Prostate gland (tissue), 2 donors: ENCODE measurements around the gene LDAH. TPM values are rescaled to one million over a fixed set of nuclear protein-coding genes. Genes with fewer than 3 reads are reported as not detected.

Experiments
- DNase-seq: peaks from one replicate; pipeline ENCODE4 v3.0.0-alpha.2; 2019; ENCODE audit warnings: low spot score
- H3K27ac ChIP-seq, 2 donors: fragments of 200-600 bp; sonication (generic); 2 replicates each; pipeline ENCODE4 v1.5.1; 2017 to 2019
- H3K27me3 ChIP-seq: fragments of 200-600 bp; sonication (generic); replicated peaks from 2 replicates; pipeline ENCODE4 v1.5.1; 2019; ENCODE audit not compliant: insufficient read depth
- H3K36me3 ChIP-seq, 2 donors: fragments of 200-600 bp; sonication (generic); 1 replicate in 1 of 2; 2 replicates in 1 of 2; pipeline versions ENCODE4 v1.5.1 to v1.8.1; 2017 to 2019
- H3K4me1 ChIP-seq: fragments of 200-600 bp; sonication (generic); replicated peaks from 2 replicates; pipeline ENCODE4 v1.5.1; 2019
- H3K4me3 ChIP-seq, 2 donors: fragments of 200-600 bp; sonication (generic); 2 replicates each; pipeline ENCODE4 v1.5.1; 2017 to 2019
- H3K9me3 ChIP-seq: fragments of 200-600 bp; sonication (generic); 2 replicates; pipeline ENCODE4 v1.5.1; 2017
- POLR2A ChIP-seq: fragments of 450-650 bp; IDR thresholded peaks from one replicate; pipeline ENCODE4 v1.6.1; 2016; ENCODE audit warnings: antibody characterized with exemption, mild to moderate bottlenecking
- POLR2AphosphoS5 ChIP-seq: sonication (generic); formaldehyde crosslinking; IDR thresholded peaks from one replicate; pipeline ENCODE4 v1.6.1; 2017; ENCODE audit warnings: antibody characterized with exemption
- WGBS: methylation state at CpG from one replicate; pipeline ENCODE4 v1.1.5; 2018; 5-methylcytosine and 5-hydroxymethylcytosine counted together
- intact Hi-C: fragments of 100-400 bp; cut with DNase I; formaldehyde crosslinking; loops from one replicate; pipeline ENCODE4 v1.14.2; 2022
- total RNA-seq, 2 donors: library from RNA; depleted of rRNA; stranded (reverse); fragments of >200 nt; gene quantifications; one replicate each; pipeline ENCODE4 v1.1.0, GENCODE V29; 2016
- TF ChIP-seq, protein P1 (sequence below), 4 experiments: fragments of 200-600 bp in 2 of 4; fragments of 450-650 bp in 2 of 4; sonication (generic) in 2 of 4; IDR thresholded peaks; 1 replicate in 3 of 4; 2 replicates in 1 of 4; pipeline ENCODE4 v1.5.1; 2016 to 2019; ENCODE audit warnings: antibody characterized with exemption in 4 of 4, mild to moderate bottlenecking in 2 of 4, moderate library complexity in 2 of 4

Gene LDAH
- total RNA-seq, 2 donors from 2014 or later: 6.6 to 17.3 TPM

DNA sequence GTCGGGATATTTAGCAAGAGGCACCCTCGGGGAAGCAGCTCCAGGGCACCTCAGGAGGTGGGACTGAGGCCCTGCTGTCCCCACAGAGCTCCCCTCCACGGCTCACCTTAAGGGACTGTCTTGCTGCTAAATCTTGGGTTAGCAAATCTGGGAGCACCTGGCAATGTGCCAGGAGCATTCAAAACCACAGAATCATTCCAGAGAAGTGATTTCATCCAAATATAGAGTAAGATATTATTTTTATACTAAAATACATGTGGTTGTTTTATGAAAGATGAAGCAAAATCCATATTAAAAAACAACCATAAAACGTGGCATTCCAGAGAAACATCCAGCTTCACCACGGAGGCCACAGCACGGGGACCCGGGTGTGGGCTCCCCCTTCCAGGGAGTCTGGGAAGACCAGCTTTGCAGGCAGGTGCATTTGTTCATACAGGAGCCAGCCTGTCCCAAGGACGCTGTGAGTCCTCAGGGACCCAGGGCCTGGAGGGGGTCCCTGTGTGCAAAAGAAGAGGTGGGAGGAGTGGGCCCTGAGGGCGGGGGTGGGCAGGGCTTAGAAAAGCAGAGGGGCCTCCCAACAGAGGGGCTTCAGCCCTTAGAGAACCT is 188.3 kb downstream of the LDAH start:
- Histone ChIP-seq H3K27ac (peak overlapping the region; percentile 84 to 90), H3K27me3 (no peaks in the 10 kb centered on the region), H3K9me3 (no peaks in the 10 kb centered on the region), H3K4me1 (peaks cover 21% of the 10 kb centered on the region), H3K4me3 (no peak overlapping the region), H3K36me3 (no peaks in the 10 kb centered on the region)
- no peak for TF ChIP-seq POLR2AphosphoS5
- no peak for TF ChIP-seq POLR2A
- TF ChIP-seq, protein P1, sequence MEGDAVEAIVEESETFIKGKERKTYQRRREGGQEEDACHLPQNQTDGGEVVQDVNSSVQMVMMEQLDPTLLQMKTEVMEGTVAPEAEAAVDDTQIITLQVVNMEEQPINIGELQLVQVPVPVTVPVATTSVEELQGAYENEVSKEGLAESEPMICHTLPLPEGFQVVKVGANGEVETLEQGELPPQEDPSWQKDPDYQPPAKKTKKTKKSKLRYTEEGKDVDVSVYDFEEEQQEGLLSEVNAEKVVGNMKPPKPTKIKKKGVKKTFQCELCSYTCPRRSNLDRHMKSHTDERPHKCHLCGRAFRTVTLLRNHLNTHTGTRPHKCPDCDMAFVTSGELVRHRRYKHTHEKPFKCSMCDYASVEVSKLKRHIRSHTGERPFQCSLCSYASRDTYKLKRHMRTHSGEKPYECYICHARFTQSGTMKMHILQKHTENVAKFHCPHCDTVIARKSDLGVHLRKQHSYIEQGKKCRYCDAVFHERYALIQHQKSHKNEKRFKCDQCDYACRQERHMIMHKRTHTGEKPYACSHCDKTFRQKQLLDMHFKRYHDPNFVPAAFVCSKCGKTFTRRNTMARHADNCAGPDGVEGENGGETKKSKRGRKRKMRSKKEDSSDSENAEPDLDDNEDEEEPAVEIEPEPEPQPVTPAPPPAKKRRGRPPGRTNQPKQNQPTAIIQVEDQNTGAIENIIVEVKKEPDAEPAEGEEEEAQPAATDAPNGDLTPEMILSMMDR (IDR thresholded peaks at IDR 0.05): no peak
- intact Hi-C loops: loop anchor here (2.0 kb wide), 1 partner anchor 34 kb away; no protein-coding TSS in a partner anchor
- 47% methylated on average over 9 of the region's 9 CpGs for WGBS
- no peak for DNase-seq

Other genes starting within 250 kb of the LDAH start
- 10 to 100 TPM; 29.9 to 39.4 TPM for gene HS1BP3, start 172.0 kb downstream of the LDAH start, total RNA-seq
- 1 to 10 TPM; 3.3 to 7.0 TPM for gene GDF7, start 156.0 kb downstream of the LDAH start, total RNA-seq
- under 1 TPM; 0.09 to 0.91 TPM for gene APOB, start 221.0 kb upstream of the LDAH start, total RNA-seq